Stimulated activated CD4-positive, alpha-beta T cell treated with anti-CD3 and anti-CD28 coated beads, Interleukin-4, amount 100 ng/mL, for 48 hours (primary cell): ENCODE measurements around the gene STYXL1.

Experiments used
- DNase-seq, 2 donors: peaks; one replicate each; pipeline ENCODE4 v3.0.0-alpha.2; 2020; ENCODE audit warnings: low read depth in 2 of 2

Gene STYXL1

GRCh38 chr7:75979759-75980429 is 67.9 kb downstream of the STYXL1 start:
- no peak for DNase-seq

DNA sequence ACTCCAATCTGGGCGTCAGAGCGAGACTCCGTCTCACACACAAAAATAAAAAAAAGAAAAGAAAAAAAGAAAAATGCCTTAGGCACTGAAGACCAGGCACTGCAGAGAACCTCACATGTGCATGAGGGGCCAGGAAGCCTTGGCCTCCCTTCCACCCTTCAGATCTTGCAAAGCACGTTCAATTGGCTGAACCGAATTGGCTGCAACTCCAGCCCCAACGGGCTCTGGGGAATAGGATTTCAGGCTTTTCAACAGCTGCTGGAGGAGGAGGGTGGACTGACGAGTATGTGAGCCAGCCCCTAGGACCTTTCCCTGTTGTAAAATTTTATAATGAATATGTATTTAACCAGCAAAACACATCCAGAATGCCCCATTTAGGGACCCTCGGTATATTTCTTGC is 70.1 kb downstream of the STYXL1 start:
- DNase-seq = no peak

- no peak for DNase-seq
Observed at GRCh38 chr7:75971961-75972763, 75.6 kb downstream of the STYXL1 start.

- no peak for DNase-seq
Observed at GRCh38 chr7:75971309-75971960, 76.4 kb downstream of the STYXL1 start.

- DNase-seq = no peak
Observed at GRCh38 chr7:75969704-75970498, 77.9 kb downstream of the STYXL1 start.

GRCh38 chr7:75969182-75969581 is 78.6 kb downstream of the STYXL1 start:
- DNase-seq = no peak

GRCh38 chr7:75968561-75969001 is 79.2 kb downstream of the STYXL1 start:
- no peak for DNase-seq

- no peak for DNase-seq
Observed at GRCh38 chr7:75968012-75968411, 79.8 kb downstream of the STYXL1 start.

GRCh38 chr7:75967487-75967997 is 80.3 kb downstream of the STYXL1 start:
- DNase-seq = no peak

GRCh38 chr7:75967055-75967454 is 80.7 kb downstream of the STYXL1 start:
- DNase-seq = no peak

- DNase-seq = no peak
Observed at GRCh38 chr7:75966190-75966961, 81.4 kb downstream of the STYXL1 start.

DNA sequence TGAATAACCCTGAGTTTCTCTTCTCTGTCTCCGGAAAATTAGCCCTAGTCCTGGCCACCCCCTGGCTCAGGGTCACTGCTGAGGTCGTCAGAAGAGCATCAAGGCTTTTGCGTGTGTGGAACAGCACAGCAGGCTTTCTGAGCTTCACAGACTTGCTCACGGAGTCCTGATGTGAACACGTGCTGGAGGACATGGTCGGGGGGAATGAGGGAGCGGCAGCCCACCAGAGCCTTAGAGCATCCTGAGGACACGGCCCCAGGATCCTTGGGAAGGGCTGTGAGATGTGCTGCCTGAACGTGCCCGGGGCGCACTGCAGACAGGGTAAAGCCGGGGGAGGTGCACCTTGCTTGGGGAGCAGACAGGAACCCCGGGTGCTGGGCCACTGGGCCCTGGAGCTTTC is 82.2 kb downstream of the STYXL1 start:
- no peak for DNase-seq

DNA sequence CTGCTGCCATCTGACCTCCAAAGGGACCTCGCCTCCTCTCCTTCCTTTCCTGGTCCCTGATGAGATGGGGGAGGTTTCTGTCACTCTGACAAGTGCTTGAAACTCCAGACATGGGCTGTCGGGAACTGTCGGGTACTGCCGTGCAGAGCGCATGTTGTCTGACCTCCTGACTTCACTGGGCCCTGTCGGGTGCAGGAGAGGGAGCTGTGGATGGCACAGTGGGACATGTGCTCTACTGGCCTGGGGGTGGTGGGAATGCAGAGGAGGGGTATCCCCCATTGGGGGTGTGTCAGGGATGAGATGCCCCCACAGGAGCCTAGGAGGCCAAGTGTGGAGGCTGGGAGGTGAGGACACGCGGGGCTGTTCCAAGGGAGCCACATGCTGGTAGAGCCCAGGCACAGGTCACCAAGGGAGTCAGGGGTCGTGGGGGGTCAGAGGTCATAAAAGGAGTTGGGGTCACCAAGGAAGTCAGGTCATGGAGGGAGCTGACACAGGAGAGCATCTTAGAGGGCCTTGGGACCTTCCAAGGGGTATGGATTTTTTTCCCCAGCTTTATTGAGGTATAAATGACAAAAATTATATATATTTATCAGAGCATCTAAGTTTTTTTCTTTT is 84.3 kb downstream of the STYXL1 start:
- no peak for DNase-seq

DNA sequence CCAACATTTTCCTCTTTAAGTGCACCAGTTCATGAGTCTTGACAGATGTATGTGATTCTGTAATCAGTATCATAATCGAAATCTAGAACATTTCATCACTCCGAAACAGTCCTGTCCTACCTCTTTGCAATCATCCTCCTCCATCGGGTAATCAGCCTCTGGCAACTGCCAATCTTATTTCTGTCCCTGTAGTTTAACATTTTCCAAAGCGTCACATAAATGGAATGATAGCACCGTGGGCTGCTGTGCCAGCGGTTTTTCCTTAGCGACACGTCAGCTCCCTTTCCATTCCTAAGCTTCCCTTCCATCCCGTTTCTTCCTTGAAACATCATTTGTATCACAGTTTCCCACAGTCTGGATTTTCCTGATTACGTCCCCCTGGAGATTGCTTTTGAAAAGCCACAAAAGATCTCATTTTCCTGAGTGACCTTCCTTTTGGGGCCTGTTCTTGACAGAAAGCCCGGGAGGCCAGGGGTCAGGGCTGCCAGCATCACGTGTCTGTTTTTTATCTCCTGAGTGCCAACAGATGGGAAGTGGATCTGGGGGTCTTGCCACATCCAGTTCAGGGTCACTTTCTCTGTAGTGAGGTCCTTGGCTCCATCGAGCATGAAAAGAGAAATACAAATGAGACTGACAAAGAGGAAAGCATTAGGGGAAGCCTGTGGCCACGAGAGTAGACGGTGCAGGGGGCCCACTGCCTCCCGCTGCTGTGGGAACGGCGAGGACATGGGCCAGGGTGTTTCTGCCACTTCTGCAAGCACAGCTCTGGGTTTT is 85.0 kb downstream of the STYXL1 start:
- DNase-seq = no peak

- DNase-seq = no peak
Observed at GRCh38 chr7:75961218-75961617, 86.6 kb downstream of the STYXL1 start.

DNA sequence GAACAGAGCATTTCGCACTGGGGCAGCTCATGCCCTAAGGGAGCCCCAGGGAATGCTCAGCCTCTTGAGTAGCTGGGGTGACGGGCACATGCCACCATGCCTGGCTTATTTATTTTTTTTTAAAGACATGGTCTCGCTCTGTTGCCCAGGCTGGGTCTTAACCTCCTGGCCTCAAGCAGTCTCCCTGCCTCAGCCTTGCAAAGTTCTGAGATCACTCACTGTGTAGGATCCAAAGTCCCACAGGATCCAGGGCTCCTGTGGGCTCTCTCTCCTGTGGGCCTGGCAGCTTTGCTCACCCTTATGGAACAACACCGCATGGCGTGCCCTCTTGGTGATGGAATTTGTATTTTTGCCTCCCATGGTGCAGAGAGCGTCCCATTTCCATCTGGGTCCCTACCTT is 87.4 kb downstream of the STYXL1 start:
- DNase-seq = no peak

GRCh38 chr7:75958802-75959543 is 88.8 kb downstream of the STYXL1 start:
- DNase-seq = no peak

DNA sequence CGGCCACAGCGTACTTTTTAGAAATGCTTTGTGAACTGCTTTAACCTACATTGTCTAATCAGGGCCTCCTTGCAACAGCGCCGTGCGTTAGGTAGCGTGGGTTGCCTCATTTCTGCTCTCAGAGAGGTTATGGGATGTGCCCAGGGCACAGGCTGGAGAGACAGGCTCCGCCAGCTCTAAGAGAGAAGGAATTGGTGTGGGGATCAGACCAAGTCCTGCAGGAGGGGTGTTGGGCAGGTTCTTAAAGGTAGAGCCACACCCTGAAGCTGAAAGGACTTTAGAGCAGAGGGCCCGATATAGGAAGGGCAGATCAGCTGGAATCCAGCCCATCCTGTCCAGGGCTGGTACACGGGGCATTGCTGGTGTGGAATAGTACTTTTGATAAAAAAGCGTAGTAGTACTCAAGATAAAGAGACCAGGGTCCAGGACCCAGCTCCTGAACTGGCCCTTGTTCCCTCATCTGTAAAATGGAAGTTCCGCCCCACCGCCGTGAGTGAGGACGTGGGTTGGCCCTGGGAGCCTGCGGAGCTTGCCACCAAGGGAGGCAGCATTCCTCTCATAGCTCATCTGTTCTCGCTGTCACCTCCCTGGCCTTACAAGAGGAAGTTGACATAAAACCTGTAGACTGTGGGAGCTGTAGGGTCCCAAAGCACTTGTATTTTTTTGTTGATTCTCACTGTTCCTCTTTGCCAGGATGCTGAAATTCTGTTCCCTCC is 90.6 kb downstream of the STYXL1 start:
- no peak for DNase-seq
